Myocyte (in vitro differentiated cells): ENCODE results near the gene CGB7. TPM values are rescaled to one million over a fixed set of nuclear protein-coding genes. Genes with fewer than 3 reads are reported as not detected.
"Not testable (repeated sequence)": the region's sequence is repeated elsewhere in the genome, so short reads cannot be mapped to it uniquely, and the experiment has no call there.

Experiments used
- DNase-seq: peaks from one replicate; pipeline ENCODE4 v3.0.0-alpha.2; 2012; ENCODE audit warnings: low read depth
- total RNA-seq: library from RNA; depleted of rRNA; stranded (reverse); fragments of >200 nt; gene quantifications from 2 replicates; pipeline ENCODE4 v1.2.3, GENCODE V29; 2014

The CGB7 gene
- total RNA-seq, 1 donor from 2014 or later = 0.29 TPM

- DNase-seq = not testable (repeated sequence)
These were observed 14.9 kb downstream of the CGB7 start for GRCh38 chr19:49042666-49043065.

GRCh38 chr19:49042177-49042576 is 15.4 kb downstream of the CGB7 start:
- no peak for DNase-seq

- DNase-seq = not testable (repeated sequence)
These were observed 17.8 kb downstream of the CGB7 start for GRCh38 chr19:49039736-49040135.

GRCh38 chr19:49038557-49039276 is 18.8 kb downstream of the CGB7 start:
- peak; percentile 59 for DNase-seq

GRCh38 chr19:49038111-49038510 is 19.4 kb downstream of the CGB7 start:
- DNase-seq = not testable (repeated sequence)

GRCh38 chr19:49036815-49037214 is 20.7 kb downstream of the CGB7 start, which contains the start of gene CGB1:
CGB1 (minus strand) TSS chr19:49036895; CDS start chr19:49036711, 184 bp downstream.
- DNase-seq = not testable (repeated sequence)

GRCh38 chr19:49031642-49032301 is 25.8 kb downstream of the CGB7 start, which contains the start of gene CGB2:
CGB2 (plus strand) TSS chr19:49031890; CDS start chr19:49032096, 206 bp downstream.
- not testable (repeated sequence) for DNase-seq

GRCh38 chr19:49030323-49030722 is 27.2 kb downstream of the CGB7 start:
- DNase-seq = not testable (repeated sequence)

GRCh38 chr19:49029749-49030148 is 27.8 kb downstream of the CGB7 start:
- not testable (repeated sequence) for DNase-seq

- not testable (repeated sequence) for DNase-seq
These were observed 28.9 kb downstream of the CGB7 start for GRCh38 chr19:49028686-49029085.

- DNase-seq = not testable (repeated sequence)
These were observed 31.9 kb downstream of the CGB7 start for GRCh38 chr19:49025599-49025998.

- DNase-seq = not testable (repeated sequence)
These were observed 32.5 kb downstream of the CGB7 start for GRCh38 chr19:49025088-49025487.

GRCh38 chr19:49024233-49024632 is 33.3 kb downstream of the CGB7 start, which contains the start of gene CGB3:
CGB3 (minus strand) TSS chr19:49024333; CDS start chr19:49023971, 362 bp downstream.
- DNase-seq = not testable (repeated sequence)

GRCh38 chr19:49022116-49022515 is 35.4 kb downstream of the CGB7 start:
- no peak for DNase-seq

GRCh38 chr19:49020931-49021895 is 36.3 kb downstream of the CGB7 start:
- no peak for DNase-seq

GRCh38 chr19:49020342-49020741 is 37.2 kb downstream of the CGB7 start:
- no peak for DNase-seq

GRCh38 chr19:49019242-49019932 is 38.2 kb downstream of the CGB7 start:
- peak; percentile 22 for DNase-seq

- DNase-seq = not testable (repeated sequence)
These were observed 38.9 kb downstream of the CGB7 start for GRCh38 chr19:49018388-49019241.

GRCh38 chr19:49017666-49018351 is 39.7 kb downstream of the CGB7 start:
- peak; percentile 52 for DNase-seq
